CD1c-positive myeloid dendritic cell (primary cell): ENCODE measurements around the gene KCNJ1.

Experiments
- DNase-seq: peaks from one replicate; pipeline ENCODE4 v3.0.0-alpha.2; 2016; ENCODE audit errors: extremely low spot score

Gene KCNJ1

GRCh38 chr11:128882451-128882850, 15.4 kb upstream of the KCNJ1 start:
- DNase-seq = no peak

DNA sequence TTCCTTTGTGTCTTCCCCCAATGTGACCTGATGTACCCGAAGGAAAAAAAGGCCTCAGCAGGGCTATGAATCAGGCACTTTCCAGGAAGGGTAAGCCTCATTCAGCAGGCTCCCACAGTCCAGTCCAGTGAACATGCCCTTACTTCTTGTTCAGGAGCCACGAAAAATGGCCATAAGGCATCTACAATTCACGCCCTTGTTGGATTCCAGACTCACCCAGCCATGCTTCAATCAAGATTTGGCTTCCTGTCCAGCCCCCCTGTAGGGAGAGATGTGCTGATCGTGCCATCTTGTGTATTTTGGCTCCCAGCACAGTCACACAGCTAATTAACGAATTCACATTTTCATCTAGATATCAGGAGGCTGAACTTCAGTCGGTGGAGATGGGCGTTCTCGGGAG, 14.1 kb upstream of the KCNJ1 start:
- no peak for DNase-seq

DNA sequence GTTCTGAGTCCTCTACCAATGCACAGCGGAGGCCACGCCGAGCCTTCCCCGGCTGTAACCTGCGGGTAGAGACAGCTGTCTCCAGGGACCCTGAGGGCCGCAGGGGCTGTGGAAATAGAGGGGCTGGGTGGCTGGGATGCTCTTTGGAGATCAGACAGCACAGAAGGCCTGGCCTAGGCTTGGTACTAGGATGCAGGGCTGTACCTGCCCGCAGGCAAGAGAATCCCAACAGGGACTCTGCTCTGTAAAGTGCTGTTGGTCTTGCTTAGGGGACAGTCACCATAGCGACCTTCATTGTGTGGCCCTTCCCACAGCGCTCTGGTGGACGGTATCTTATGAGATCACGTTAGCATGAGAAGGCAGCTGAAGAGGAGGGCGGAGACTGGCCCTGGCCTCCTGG, 12.7 kb upstream of the KCNJ1 start:
- DNase-seq = no peak

DNA sequence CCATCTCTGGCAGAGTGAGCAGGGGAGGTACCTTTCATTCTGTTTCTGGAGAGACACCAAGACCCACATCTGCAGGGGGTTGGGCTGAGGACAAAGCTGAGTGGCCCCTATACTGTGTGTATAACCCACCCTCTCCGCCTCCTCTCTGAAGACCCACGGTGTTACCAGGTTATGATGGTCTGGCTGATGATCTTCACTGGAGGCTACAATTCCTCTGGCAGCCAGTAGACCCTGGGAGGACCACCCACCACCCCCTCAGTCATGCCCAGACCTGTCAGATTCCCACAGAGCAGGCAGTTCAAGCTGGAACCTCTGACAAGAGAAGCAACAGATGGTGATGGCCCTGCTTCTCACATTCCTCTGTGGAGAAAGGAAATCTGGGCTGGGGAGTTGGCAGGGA, 11.4 kb upstream of the KCNJ1 start:
- no peak for DNase-seq

- DNase-seq = no peak
Measured at GRCh38 chr11:128877726-128878125, 10.6 kb upstream of the KCNJ1 start.

DNA sequence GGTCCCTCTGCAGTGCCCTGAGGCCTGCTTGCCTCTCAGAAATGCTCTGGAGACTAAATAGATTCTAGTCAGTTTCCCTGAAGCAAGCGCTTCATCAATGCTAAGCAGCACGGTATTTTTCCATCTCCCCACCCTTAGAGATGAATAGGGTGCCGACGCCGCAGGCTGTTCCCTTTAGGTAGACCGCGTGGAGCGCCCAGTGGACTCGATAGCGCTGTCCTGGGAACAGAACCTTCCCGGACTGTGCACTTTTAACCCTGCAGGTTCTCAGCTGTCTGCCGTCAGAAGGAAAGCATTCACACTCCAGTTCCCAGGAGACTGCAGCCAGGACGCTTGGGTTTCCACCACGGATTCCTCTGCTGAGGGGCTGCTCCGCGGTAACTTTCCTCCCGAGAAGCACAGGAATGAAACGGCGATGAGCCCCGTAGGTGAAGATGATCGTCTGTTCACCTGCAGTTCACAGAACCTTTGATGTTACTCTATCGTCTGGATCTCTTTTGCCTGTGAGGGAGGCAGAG, 9.1 kb upstream of the KCNJ1 start:
- no peak for DNase-seq

GRCh38 chr11:128874427-128874826, 7.3 kb upstream of the KCNJ1 start:
- DNase-seq = no peak

- DNase-seq = no peak
Measured at GRCh38 chr11:128872594-128872993, 5.5 kb upstream of the KCNJ1 start.

DNA sequence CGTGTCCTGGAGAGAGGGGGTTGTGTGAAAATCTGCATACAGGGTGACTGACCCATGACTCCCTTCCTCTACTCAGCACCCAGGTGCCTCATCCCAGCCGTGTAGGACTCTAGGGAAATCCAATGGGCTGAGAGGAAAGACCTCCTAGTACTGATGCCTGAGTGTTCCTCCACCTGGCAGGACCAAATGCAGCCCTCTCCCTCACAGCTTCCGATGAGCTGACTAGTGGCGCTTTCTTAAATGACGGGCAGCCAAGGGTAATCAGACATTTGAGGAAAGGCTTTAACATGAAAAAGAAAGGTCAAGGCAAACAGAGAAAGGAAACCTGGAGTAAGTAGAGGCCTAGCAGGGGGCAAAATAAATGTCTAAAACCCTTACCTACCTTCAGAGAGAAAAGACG, 5.0 kb upstream of the KCNJ1 start:
- DNase-seq = no peak

DNA sequence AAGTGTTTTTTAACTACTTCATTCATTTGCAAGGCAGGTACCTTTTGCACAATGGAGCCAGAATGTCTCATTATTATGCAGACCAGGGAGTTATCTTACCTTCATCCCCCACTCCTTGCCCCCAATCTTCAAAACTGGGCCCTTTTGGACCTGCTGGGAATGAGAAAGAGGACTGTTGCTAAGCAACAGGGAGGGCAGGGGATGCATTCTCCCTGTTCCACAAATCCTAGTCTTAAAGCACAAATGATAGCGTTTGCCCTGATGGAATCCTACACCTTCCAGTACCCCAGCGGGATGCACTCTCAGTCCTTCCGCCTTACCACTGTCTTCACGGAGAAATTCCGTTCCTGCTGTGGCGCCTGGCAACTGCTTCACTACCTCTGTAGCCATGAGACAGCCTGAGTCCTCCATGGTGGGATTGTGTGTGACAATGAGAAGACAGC, 4.1 kb upstream of the KCNJ1 start:
- no peak for DNase-seq

DNA sequence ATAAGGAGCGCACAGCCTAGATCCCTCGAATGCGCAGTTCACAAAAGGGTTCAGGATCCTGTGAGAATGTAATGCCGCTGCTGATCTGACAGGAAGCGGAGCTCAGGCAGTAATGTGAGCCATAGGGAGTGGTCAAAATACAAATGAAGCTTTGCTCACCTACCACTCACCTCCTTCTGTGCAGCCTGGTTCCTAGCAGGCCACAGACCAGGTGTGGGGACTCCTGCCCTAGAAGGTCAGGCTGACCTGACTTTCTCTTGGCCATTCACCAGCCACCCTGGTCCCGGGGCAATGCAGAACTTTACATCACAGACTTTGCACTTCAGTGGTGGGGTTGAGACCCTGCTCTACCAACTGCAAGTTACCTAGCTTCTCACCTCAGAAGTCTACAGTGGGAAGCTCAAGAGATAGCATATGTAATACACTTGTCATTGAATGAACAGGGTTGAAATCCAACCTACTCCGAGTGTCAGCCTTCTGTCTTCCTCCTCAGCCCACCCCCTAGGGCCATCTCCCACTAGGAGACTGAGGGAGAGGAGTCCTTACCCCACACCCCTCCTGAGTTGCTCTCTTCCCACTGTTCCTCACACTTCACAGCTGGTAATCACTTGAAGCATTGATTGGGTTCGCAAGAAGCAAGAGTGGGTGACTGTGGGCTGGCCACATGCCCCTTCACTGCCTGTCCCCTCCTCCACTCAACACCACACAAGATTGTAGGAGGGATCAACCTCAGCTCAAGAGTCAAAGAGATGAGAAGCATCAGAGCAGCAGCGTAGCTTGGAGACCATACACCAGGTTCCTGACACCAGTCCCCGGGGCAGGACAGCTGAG, 2.0 kb upstream of the KCNJ1 start:
- DNase-seq = no peak

- no peak for DNase-seq
Measured at GRCh38 chr11:128865490-128865889, 1.6 kb downstream of the KCNJ1 start.

DNA sequence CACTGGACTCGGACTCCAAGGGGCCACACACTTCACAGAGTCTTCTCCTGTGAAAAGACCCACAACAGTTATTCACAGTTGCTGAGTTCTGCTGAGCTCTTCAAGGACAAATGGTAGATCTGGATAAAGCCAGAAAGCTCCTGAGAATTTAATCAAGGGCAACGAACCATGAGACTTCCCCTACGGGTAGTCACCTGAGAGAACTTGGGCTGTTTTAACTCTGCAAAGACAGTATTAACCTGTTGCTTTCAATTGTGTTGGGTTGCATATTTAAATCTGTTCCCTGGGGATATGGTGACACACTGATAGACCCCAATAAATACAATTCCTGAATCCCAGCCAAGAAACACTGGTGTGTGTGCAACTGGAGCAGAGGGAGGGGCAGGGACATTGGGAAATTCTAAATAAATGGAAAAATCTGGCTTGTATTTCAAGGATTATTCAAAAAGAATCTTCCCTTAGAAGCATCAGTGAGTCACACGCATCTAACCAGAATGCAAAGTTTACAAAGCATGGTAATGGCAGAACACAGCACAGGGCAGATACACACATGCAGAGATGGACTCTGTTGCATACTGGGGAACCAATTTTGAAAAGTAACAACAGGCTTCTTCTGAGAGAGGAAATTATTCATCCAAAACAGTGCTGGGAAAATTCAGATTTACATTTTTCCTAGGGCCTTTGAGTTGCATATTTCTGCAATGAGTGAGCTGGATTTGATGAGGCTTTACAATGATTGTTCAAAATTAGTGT, 4.0 kb downstream of the KCNJ1 start:
- no peak for DNase-seq

GRCh38 chr11:128862406-128862805, 4.7 kb downstream of the KCNJ1 start:
- no peak for DNase-seq

- DNase-seq = no peak
Measured at GRCh38 chr11:128860571-128861361, 6.3 kb downstream of the KCNJ1 start.

GRCh38 chr11:128859563-128860441, 7.3 kb downstream of the KCNJ1 start:
- peak; percentile 77 for DNase-seq

- no peak for DNase-seq
Measured at GRCh38 chr11:128857341-128857740, 9.8 kb downstream of the KCNJ1 start.

DNA sequence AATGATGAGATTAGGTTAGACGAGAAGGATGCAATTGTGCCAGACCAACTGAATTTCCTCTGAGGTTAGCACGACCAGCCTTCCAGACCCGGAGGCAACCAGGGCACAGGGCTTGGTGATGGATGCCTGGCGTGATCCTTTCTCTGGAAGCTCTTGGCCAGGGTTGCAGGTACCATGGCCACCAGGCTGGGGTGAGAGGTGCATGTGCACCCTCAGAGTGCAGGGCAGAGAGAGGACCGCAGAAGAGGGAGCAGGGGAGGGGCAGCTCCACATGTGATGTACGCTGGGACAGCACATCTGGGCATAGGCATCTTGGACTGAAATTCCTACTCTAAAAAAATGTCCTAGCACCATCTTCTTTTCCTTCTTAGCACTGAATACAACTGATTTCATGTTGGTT, 10.9 kb downstream of the KCNJ1 start:
- DNase-seq = no peak

GRCh38 chr11:128854841-128855240, 12.3 kb downstream of the KCNJ1 start:
- DNase-seq = no peak

DNA sequence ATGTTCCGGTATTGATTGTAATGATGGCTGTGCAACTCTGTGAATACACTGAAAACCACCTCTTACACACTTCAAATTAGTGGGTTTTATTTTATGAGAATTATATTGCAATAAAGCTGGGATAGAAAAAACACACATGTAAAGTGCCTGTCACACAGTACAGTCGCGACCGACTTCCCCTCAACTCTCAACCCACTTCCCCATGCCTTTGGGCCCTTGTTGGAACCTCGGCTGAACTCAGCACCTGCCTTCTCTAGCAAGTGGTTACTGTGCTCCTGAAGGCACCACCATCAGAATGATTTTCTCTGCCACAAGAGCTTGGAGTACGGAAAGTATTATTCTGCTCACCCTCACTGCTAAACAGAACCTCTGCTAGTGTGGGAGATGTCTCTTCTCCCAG, 13.5 kb downstream of the KCNJ1 start:
- DNase-seq = no peak
